Measurements from ENCODE around the gene ACBD4. TPM values are rescaled to one million over a fixed set of nuclear protein-coding genes. Genes with fewer than 3 reads are reported as not detected.

The ACBD4 gene
- total RNA-seq, 1 donor from 2014 or later: 6.7 TPM

DNA sequence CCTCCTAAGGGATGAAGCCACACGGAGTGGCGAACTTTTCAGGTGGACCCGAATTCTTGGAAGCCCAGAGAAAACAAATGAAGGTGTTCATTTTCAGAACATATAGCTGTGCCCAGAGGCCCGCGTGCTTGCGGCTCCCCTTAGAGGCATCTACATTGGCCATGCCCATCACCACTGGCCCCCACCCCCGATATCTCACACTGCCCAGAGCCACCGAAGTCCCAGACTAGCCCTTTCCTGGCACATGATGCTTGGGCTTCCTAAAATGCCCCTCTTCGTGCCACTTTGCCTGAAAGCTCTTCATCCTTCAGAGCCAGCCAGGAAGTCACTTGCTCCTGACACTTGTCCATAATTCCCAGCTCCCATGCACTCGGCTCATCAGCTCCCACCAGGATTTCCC is 10.7 kb downstream of the ACBD4 start:
- intact Hi-C loops (cut with DNase I): loop anchor here (10.0 kb wide), 1 partner anchor 169 kb away; the partner anchor contains the start of gene MAP3K14
- ATAC-seq (no peak), DNase-seq (ENCODE audit: missing footprints) (no peak)

DNA sequence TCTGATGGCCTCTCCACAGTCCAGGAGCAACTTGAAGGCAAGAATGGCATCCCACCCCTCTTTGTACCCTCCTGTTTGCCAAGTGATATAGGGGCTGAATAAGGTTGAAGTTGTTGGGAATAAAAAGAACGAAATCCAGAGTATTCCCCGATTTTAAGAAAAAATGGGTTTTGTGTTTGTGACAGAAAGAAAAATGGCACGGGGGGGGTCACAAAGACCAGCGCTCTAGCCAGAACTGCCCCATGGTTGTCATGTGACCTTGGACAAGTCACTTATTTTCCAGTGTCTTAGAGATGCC is 11.1 kb downstream of the ACBD4 start:
- intact Hi-C loops (cut with DNase I): loop anchor here (10.0 kb wide), 1 partner anchor 168 kb away; the partner anchor contains the start of gene MAP3K14
- DNase-seq (ENCODE audit: missing footprints) (no peak), ATAC-seq (no peak)

DNA sequence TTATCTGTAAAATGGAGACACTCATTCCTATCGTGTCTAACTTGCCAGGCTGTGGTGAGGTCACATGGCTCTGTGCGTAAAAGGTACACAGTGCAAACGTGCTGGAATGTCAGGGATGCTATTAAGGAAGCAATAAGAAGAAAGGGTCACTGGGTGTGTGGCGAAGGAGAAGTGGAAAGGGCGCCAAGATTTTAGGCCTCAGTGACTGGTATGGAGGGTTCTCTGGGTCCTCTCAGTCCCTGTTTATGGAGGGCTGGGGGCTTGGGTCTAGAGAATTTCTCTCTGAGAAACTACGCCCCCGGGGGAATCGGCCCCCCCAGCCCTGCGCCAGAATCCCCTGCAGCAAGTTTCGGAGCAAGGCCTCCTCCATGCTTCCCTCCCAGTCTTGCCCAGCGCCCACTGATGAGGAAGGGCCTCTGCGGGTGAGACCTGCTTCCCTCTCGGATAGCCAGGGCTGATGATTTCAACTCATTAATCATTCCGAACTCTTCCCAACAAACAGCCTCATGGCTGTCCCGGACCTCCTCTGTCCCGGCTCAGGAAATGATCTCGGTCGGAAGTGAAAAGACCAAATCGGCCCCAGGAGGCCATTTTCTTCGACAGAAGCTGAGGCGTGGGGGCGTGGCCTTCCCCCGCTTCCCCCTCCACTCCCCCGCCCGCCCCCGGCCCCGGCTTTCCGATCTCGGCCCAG is 11.5 kb downstream of the ACBD4 start:
- peak; percentile 68 for DNase-seq (ENCODE audit: missing footprints)
- intact Hi-C loops (cut with DNase I): loop anchor here (1.0 to 10.0 kb wide), 2 partner anchors 14 to 168 kb away; partner anchors contain the start of genes HEXIM2 and MAP3K14
- ATAC-seq: no peak

DNA sequence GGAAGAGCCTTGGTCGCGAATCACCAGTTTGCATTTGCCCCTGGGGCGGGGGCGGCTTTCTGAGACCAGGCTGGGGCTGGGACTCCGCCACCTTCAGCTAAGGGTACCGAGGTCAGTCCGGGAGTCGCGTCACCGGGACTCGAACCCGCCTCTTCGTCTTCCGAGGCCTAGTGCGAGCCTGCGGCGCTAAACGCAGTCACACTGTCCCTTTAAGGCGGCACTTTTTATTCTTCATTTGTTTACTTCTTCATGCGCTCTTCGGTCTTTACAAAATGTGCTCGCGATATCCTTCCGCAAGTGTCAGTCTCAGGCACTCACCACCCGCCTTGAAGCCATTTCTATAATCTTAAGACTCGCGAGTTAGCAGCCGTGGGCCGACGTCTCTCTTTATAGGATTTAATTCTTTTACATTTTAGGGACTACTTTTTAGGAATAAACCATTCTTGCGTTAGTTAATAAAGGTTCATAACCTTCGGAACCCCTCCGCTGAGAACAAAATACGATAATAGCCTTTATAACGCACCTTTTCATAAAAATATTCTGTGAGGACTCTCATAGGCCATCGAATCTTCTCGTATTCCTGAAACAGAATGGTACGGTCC is 12.2 kb downstream of the ACBD4 start:
- intact Hi-C loops (cut with DNase I): loop anchor here (1.0 to 10.0 kb wide), 2 partner anchors 14 to 167 kb away; partner anchors contain the start of genes HEXIM2 and MAP3K14
- peak; percentile 91 for DNase-seq (ENCODE audit: missing footprints)
- peak; percentile 24 for ATAC-seq

DNA sequence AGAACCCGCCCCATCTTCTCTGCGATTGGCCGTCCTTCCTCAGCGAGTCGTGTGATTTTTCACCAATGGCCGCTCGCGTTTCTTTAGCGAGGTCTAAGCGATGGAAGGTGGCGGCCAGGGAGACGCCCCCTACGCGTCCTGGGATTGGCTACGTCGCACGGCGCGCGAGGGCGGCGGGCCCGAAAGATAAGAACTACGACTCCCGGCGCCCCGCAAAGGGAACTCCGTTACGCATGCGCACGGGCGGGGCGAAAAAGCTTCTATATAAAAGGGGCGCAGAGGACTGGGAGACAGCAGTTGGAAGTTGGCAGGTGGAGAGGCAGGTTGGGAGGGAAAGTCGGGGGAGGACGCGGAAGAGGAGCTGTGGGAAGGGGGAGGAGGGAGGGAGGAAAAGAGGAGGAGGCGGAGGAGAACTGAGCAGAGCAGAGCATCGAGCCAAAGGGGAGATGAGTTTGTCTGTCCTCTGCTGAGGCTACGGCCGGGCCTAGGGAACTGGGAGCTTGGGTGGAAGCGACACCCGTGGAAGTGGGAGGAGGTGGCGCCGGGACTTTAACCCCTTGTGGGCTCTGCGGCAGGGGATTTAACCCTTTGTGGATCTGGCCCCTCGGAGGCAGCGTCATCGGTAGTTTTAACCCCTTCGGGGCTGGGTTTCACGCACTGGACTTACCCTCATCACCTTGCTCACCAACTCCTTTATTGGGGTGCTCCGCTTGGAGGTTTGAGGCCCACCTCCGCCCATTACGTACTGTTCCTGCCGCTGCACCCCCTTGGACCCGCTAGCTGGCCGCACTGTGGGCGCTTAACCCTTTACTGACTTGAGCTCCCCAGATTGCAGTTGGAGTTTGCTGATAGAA is 12.9 kb downstream of the ACBD4 start, which contains the start of gene HEXIM1:
Gene HEXIM1, plus strand, starts transcription at position 293 of the 854 bp plus-strand sequence. CDS start 716 bp downstream, outside the sequence.
- DNase-seq (ENCODE audit: missing footprints): peak; percentile 100
- intact Hi-C loops (cut with DNase I): loop anchor here (10.0 kb wide), 1 partner anchor 166 kb away; the partner anchor contains the start of gene MAP3K14

DNA sequence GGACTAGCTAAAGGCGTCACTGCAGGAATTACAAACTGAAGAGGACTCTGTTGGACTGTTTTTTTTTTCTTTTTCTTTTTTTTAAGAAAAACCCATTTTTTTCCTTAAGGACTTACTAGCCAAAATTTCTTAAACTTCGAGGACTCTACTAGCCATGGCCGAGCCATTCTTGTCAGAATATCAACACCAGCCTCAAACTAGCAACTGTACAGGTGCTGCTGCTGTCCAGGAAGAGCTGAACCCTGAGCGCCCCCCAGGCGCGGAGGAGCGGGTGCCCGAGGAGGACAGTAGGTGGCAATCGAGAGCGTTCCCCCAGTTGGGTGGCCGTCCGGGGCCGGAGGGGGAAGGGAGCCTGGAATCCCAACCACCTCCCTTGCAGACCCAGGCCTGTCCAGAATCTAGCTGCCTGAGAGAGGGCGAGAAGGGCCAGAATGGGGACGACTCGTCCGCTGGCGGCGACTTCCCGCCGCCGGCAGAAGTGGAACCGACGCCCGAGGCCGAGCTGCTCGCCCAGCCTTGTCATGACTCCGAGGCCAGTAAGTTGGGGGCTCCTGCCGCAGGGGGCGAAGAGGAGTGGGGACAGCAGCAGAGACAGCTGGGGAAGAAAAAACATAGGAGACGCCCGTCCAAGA is 13.7 kb downstream of the ACBD4 start:
- DNase-seq (ENCODE audit: missing footprints) (peak; percentile 90), ATAC-seq (peak; percentile 60)
- intact Hi-C loops (cut with DNase I): loop anchor here (10.0 kb wide), 1 partner anchor 166 kb away; the partner anchor contains the start of gene MAP3K14

More for the DNA sequence above, 12.9 kb downstream of the ACBD4 start, which contains the start of gene HEXIM1:
- ATAC-seq: peak; percentile 80

DNA sequence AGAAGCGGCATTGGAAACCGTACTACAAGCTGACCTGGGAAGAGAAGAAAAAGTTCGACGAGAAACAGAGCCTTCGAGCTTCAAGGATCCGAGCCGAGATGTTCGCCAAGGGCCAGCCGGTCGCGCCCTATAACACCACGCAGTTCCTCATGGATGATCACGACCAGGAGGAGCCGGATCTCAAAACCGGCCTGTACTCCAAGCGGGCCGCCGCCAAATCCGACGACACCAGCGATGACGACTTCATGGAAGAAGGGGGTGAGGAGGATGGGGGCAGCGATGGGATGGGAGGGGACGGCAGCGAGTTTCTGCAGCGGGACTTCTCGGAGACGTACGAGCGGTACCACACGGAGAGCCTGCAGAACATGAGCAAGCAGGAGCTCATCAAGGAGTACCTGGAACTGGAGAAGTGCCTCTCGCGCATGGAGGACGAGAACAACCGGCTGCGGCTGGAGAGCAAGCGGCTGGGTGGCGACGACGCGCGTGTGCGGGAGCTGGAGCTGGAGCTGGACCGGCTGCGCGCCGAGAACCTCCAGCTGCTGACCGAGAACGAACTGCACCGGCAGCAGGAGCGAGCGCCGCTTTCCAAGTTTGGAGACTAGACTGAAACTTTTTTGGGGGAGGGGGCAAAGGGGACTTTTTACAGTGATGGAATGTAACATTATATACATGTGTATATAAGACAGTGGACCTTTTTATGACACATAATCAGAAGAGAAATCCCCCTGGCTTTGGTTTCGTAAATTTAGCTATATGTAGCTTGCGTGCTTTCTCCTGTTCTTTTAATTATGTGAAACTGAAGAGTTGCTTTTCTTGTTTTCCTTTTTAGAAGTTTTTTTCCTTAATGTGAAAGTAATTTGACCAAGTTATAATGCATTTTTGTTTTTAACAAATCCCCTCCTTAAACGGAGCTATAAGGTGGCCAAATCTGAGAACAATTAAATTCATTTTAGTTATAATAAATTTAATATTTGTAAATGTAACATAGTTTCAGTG is 14.5 kb downstream of the ACBD4 start:
- intact Hi-C loops (cut with DNase I): loop anchor here (10.0 kb wide), 1 partner anchor 165 kb away; the partner anchor contains the start of gene MAP3K14

DNA sequence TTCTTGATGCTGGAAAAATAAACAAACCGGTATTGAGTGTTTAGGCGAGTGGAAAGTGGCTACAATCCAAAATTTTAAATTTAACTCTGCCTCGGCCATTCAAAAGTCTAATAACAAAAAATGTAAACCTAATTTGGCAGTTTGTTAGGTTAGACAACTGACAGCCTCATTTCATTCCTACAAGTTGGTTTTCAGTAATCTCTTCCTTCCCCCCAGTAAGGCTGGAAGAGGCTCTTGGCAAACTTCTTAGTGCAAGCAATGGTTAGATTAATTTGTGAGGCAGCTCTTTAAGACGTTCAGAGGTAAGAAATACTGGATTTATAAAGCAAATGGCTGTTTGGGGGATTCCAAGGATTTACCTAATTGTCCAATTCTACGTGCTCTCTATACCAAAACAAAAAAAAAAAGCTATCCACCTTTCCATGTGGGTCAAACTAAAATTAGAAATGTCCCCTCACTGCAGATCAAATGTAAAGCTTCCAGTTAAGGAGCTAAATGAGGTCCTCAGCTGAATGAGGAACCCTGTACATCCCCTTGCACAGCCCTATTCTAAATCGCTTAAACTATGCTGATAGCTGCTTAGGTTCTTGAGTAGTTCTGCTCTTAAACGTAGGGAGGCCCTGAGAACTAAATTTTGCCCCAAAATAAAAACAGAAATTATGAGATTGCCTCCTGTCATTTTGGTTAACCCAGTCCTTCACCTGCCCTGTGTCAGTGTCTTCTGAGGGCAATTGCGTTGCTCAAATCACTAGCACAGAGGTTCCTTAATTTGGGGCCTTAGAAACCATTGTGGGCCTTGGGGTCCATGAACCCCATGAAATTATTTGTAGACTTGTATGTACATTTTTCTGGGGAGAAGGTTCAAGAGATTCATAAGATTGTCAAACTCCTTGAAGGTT is 15.7 kb downstream of the ACBD4 start:
- intact Hi-C loops (cut with DNase I): no loop called here
- ATAC-seq (no peak), DNase-seq (ENCODE audit: missing footprints) (no peak)

More for the DNA sequence above, 14.5 kb downstream of the ACBD4 start:
- peak; percentile 11 for ATAC-seq
- DNase-seq (ENCODE audit: missing footprints): peak; percentile 83

DNA sequence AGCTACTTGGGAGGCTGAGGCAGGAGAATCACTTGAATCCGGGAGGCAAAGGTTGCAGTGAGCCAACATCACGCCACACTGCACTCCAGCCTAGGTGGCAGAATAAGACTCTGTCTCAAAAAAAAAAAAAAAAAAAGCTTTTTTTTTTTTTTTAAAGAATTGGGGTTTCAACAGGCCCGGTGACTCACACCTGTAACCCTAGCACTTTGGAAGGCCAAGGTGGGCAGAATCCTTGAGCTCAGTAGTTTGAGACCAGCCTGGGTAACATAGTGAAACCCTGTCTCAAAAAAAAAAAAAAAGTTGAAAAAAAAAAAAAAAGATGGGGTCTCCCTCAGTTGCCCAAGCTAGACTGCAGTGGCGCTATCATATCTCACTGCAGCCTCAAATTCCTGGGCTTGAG is 19.5 kb downstream of the ACBD4 start:
- ATAC-seq (no peak), DNase-seq (ENCODE audit: missing footprints) (no peak)
- intact Hi-C loops (cut with DNase I): no loop called here

DNA sequence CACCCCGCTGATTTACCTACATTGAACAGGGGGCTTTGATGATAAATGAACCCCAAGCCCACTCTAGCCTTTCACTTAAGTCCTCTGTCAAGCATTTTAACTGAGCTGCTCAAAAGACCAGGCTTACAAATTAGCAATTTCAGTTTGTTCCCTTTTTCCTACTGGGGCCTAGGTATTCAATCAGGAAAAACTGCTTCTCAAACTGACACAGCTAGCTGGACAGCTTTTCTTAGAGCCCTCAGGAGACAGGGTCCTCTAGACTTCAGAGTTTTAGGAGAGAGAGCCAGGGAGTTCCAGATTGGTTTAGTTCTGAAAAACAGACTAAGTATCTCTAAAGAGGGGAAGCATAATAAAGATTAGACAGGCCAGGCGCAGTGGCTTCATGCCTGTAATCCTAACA is 20.0 kb downstream of the ACBD4 start:
- ATAC-seq: no peak
- intact Hi-C loops (cut with DNase I): no loop called here
- no peak for DNase-seq (ENCODE audit: missing footprints)

DNA sequence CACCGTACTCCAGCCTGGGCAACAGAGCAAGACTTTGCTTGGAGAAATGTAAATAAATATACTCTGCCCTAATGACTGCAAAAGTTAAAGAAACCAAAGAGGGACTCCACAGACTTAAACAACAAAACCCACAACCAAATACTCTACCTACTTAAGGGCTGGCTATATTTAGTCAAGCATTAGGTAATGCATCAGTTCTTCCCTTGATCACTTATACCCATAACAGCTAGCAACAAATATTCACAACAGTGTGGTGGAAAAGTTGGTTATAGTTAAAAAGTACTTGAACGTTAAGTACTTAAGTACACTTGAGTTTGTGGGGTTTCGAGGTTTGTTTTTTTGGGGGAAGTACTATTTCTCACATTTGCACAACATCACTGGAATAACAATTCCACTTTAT is 20.8 kb downstream of the ACBD4 start:
- DNase-seq (ENCODE audit: missing footprints) (no peak), ATAC-seq (no peak)
- intact Hi-C loops (cut with DNase I): no loop called here

DNA sequence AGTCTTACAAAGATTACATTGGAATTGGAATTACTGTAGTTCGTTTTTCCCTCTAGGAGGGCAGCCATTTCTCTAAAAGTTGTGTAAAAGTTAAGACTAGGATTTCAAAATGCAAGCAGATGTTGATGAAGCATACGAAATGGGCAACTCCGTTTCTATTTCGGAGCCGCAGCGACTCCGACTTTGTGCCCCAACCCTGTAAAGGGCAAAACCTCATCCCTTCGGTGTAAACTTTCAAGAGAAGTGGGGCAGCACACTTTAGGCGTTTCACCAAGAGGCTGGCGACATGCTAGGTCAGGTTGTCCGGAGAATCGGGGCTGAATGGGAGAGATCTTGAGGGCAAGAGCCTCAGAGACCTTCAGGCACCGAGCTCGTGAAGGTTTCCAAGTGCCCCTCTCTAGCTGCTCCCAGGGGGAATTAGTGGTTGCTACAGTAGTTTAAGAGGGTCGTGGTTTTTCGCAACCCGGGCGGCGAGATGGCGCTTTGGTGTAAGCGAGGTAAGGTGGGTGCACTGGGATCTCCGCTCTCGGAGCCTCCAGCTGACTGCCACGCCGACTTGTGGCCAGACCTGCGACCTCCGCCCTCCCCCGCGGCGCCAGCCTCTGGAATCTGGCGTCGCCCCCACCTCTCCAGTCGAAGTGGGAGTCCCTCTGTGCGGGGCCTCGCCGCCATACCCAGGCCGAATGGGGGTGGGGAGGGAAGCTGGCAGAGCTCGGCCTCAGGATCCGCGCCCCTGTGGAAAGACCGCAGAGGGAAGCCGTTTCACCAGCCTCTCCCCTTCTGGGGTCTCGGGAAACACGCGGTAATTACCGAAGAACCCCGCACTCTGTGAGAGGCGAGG is 25.2 kb downstream of the ACBD4 start:
- intact Hi-C loops (cut with DNase I): loop anchor here (1.0 kb wide), 1 partner anchor 13 kb away; no protein-coding TSS in a partner anchor
- DNase-seq (ENCODE audit: missing footprints) (peak; percentile 85), ATAC-seq (peak; percentile 58)

DNA sequence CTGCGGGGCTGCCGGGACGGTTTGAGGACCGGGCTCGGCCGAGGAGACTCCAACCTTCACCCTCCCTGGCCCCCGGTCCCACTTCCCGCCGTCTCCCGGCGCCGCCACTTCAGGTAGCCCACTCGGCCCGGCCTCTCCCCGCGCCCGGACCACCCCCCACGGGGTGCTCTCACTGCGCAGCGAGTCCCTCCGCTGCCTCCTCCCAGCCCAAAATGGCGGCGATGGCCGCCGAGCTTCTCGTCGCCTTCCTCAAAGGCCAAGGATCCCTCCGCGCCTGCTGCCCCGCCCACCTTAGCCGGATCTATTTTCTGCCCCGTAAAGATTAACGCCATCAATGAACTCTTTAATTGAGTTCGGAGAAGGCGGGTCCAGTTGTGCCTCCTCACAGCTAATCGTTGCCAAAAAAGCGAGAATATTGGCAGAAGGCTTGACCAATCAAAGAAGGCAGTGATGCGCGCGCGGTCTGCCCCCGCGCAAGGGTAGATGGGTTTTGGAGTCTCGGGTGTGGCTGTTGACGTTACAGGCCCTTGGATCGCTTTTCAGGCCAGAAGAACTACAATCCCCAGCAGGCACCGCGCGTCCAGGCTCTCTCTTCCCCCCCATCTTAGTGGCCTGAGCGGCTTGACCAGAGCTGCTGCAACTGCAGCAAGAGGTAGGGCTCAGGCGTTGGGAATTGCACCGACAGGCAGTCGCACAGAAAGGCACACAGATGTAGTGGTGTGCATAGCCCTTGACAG is 26.0 kb downstream of the ACBD4 start, which contains the start of gene HEXIM2:
Gene HEXIM2, plus strand, starts transcription at position 588 of the 737 bp plus-strand sequence. CDS start 919 bp downstream, outside the sequence.
- DNase-seq (ENCODE audit: missing footprints) (peak; percentile 99), ATAC-seq (peak; percentile 97)
- intact Hi-C loops (cut with DNase I): loop anchor here (1.0 kb wide), 1 partner anchor 14 kb away; no protein-coding TSS in a partner anchor

DNA sequence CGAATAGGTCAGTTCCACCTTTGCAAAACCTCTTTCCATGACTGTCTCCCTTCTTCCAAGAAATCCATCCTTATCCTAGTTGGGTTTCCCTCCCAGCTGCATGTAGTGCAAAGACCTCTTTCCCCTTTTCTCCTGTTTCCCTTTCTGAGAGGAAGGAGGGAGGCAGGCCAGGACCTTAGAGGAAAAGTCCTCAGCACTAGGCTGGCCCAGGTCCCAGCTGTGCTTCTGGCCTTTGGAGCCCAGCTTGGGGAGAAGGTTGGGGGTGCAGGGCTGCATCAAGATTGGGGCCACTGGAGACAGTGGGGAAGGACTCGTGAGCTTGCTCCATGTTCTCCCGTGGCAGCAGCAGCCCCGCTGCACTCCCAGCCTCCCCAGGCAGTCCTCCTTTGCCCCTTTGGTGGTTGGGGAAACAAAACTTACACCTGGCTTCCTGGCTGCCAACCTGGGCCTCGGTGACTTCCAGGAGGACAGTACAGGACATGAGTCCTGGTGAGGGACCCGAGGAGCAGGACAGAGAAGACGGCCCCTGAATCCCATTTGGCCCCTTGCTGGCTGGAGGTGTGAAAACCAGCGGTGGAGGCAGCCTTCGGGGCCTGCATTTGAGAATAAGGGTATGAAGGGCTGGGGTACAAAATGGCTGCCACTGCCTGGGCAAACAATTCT is 26.7 kb downstream of the ACBD4 start:
- DNase-seq (ENCODE audit: missing footprints): peak; percentile 51
- intact Hi-C loops (cut with DNase I): no loop called here
- ATAC-seq: no peak

All from Right ventricle myocardium inferior (tissue), 1 donor.